ENCODE data around the gene SERINC2.

DNA sequence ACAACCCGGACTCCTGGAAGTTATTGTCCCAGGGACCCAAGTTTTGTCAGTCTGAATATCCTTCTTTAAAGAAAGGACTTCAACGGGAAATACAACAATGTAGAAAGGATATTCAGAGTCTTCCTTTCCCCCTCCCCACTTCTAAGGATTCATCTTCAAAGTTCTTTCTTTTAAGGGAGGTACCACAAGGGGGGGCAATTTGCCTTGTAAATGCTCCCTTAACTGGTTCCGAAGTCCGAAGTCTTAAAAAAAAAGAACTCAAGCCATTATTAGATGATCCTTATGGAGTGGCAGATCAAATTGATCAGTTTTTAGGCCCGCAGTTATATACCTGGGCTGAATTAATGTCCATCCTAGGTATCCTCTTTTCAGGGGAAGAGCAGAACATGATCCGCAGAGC, 47.0 kb downstream of the SERINC2 start:
- TF ChIP-seq CTCF (IDR thresholded peaks at IDR 0.05) (peak in 1 of 6 experiments; percentile 10), POLR2A (IDR thresholded peaks at IDR 0.05) (no peak)
